Sigmoid colon (tissue), 4 donors: ENCODE measurements around the gene PROX2.

Source experiments
- CTCF ChIP-seq, 4 experiments: fragments of 450-650 bp in 3 of 4; fragments of 200-600 bp in 1 of 4; IDR thresholded peaks; one replicate each; pipeline ENCODE4 v1.5.1; 2016 to 2019; ENCODE audit warnings: antibody characterized with exemption in 4 of 4, mild to moderate bottlenecking in 3 of 4, moderate library complexity in 2 of 4
- EP300 ChIP-seq, 4 donors: sonication (generic); formaldehyde crosslinking; IDR thresholded peaks; one replicate each; pipeline ENCODE4 v1.6.1; 2017; ENCODE audit warnings: antibody characterized with exemption in 4 of 4

DNA sequence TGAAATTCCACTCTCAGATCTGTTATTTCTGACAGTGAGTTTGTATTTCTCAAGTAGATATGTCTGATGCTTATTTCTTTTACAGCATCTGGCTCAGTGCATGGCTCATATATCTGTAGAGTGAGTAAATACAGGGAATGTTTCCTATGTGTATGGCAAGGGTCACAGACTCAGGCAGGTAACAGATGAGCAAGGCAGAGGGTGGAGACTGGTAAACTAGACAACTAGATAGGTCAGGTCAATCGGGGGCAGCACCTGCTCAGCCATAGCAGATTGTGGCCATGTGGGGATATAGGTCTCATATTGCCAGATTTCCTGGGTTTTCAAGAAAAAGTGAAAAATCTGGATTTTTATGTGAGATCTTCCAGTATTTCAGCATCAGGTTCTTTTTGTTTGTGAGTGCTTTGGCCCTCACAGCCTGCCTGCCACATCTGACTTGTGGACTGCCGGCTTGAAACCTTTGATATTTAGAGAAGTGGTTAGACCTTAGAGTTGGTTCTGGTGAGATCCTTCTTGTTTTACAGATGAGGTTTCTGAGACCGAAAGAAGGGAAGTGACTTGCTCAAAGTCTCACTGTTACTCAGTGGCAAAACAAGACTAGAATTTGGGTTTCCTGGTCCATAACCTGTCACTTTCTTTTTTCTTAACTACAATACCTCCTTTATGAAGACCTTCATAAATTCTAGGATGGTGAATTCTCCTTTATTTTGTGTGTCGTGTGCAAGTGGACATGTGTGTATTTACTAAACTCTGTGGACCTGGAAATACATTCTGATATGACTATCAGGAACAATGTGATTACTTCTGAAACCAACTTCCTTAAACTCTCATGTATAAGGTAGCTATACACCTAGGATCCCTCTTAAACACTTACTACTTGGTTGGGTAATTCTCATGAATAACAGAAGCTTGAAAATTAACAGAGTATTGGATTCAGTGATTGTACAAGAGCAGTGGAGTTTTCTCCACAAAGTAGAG lies 34.4 kb downstream of the PROX2 start:
- TF ChIP-seq CTCF (IDR thresholded peaks at IDR 0.05) (no peak), EP300 (IDR thresholded peaks at IDR 0.05) (no peak)
